NCI-H146 treated with DMSO at 0.1 percent for 48 hours (cell line): ENCODE data around the gene MILR1.
A peak's percentile ranks its signal among the peaks of the same experiment; 100 is the strongest.

Source experiments
- DNase-seq: peaks from one replicate; lab custom pipeline; 2025; ENCODE audit not compliant: unreplicated experiment; lab: John Stamatoyannopoulos, UW

Gene MILR1

DNA sequence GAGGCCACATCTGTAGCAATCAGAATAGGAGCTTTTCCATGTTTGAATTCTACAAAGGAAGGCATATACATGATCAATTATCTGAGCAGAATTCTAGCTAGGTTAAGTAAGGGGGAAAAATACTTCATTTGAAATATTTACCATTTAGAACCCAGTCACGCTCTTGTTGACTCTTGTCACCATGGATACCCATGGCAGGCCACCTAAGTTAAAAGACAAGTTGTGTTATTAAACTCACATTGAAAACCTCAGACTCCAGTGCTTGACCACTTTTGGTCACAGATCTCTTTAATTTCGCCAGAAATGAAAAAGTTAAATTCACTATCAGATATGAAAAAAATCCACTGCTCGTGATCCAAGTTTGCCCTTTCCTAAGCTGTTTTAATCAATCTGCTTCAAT is 53.1 kb downstream of the MILR1 start:
- DNase-seq: no peak

DNA sequence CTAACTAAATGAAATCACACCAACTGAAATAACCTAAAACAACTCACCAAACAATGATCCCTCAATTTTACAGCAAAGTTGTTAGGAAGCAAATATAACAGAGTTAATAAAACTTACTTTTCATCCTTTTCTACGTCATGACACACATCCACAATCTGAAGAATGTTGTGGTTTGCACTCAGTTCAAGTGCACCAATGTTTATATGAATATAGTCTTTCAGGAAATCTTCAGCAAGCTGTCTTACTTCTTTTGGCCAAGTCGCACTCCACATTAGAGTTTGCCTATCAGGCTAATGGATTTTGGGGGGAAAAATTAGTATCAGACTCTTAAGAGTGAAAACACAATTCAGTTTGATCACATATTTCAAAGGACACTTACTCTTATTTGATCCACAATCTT is 53.9 kb downstream of the MILR1 start:
- DNase-seq: no peak

DNA sequence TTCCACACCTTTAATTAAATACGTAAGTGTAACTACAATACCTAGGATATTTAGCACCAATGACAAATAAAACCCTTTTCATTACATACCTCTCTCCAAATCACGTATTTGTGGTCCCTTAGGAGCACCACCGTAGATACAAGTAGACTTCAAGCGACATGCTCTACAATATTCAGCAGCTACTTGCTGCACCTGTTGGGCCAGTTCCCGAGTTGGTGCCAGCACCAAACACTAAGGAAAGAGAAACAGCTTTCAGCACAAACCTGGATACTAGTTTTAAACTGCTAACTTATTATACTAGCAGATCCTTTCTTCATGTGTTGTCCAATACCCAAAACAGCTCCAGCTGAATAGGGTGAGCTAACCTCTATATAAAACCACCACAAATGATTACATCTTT is 54.4 kb downstream of the MILR1 start:
- no peak for DNase-seq

DNA sequence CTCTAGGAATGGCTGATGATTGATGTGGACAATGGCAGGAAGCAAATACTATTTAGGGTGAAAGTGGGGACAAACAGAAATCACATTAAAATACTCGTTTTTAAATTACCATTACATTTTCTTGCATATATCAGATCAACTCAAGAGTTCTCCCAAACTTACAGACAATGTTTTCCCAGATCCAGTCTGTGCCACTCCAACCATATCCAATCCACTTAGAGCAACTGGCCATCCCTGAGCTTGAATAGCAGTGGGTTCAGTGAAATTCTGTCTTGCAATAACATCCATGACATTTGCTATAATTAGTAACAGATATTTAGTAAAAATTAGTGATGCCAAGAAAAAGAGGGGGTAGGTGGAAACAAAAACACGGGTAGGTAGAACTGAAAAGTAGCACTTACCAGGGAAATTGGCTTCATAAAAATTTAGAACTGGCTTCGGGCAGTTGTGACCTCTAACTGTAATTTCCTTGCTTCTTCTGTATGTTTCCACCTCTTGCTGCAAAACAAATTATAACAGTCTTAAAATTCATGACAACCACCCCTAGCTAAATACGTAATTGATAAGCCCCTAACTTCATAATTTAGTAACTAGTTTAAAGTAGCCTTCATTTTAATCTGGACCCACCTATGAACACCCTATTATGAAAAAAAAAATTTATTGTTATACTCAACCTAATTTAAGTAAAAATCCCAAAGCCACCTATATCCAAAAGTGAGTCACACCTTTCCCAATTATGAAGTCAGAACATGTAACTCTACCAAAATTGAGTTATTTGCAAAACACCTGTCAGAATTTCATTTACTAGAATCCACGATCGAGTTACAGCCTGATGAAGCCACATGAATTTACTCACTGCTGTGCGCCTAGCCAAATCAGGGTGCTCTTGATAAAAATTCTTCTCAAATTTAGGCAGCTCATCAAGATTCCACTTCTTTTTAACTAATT is 55.2 kb downstream of the MILR1 start:
- DNase-seq: no peak

DNA sequence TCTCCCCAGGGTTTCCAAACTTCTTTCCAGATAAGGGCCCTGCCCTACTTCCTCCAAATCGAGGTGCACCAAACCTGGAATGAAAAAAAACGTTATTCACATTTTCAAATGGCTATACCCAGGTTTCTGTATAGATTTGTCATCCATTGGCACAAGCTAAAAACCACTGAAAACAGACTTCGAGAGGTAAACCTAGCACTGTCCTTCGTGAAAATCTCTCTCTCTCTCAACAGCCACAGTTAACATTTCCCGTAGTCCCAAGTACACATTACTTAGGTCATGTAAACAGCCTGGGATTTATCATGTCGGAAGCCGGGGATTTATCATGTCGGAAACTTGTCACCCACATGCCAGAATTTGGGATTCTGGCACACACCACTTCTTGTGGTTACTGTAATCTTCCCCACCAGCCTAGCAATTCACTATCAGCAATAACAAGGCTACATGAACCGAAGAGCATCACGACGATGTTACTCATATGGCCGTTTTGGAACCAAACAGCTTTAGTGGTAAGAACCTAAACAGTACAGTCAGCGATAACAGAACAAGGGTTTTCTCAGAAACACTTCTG is 55.9 kb downstream of the MILR1 start:
- no peak for DNase-seq

- DNase-seq: peak; percentile 77
Measured at GRCh38 chr17:64505340-64506200, 56.7 kb downstream of the MILR1 start.

DNA sequence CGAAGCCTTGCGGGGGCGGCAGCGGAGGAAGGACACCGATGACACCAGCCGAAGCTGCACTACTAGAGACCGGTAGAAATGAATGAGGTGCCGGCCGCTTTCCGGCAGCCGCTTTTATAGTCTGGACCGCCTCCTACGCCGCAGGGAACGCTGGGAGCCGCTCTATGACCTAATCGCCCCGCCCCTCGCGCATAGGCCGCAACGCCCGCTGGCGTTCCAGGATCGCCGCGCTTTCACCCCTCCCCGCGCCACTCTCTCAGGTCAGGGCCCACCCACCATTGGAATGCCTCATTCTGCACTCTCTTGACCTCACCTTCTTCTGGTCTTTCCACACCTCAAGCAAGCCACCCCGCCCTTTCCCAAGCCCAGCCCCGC is 57.3 kb downstream of the MILR1 start, which contains the start of gene DDX5:
Gene DDX5, minus strand, starts transcription at position 89 of the 375 bp plus-strand sequence. CDS start 170 bp downstream, outside the sequence.
- peak; percentile 93 for DNase-seq

GRCh38 chr17:64506576-64507412 is 57.9 kb downstream of the MILR1 start, which contains the start of gene CEP95:
TSS of gene CEP95 (plus strand) at chr17:64506977. CDS start at chr17:64507098, 121 bp downstream.
- peak; percentile 87 for DNase-seq

GRCh38 chr17:64507413-64507782 is 58.5 kb downstream of the MILR1 start:
- DNase-seq: peak; percentile 71

DNA sequence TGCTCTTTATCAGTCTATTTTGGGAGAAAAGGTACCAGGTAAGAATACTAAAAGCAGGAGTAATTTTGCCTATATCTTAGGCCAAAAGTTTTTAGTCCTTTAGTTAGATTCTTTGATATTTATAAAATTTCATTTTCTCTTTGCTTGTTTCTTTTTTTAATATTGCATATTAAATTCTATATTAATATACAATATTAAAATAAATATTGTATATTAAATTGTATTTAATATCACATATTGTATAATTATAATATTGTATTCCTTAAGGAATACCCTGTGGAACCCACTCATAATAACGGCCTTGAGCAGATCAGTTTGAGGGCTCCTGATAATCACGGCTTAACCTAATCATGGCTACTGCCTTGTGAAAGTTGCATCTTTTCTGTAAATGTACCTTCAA is 59.8 kb downstream of the MILR1 start:
- DNase-seq: no peak

DNA sequence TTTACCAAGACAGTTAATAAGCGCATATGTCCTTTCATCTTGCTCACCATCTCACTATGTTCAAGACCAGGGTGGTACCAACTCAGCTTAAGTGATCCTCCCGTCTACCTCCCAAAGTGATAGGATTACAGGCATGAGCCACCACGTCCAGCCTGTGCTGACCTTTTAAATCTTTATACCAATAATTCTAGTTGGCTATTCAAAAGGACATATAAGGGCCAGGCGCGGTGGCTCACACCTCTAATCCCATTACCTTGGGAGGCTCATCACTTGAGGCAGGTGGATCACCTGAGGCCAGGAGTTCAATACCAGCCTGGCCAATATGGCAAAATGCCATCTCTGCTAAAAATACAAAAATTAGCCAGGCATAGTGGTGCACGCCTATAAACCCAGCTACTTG is 60.3 kb downstream of the MILR1 start:
- no peak for DNase-seq

DNA sequence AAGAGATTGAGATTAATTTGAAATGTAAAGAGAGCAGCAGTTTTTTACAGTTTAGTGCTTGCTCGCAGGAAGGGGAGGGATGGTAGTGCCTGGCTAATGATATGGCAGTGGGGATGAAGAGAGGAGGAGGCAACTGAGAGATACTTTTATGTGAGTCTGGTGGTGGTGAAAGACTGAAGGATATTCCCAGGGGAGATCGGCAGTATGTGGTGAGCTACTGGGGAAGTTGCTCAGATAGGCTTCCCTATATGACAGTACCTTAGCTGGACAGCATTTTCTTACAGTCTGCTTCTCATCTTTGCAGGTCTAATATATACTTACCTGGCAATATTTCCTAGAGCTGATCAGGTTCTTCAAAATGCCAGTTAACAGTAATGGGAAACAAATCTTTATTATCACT is 66.5 kb downstream of the MILR1 start:
- DNase-seq: no peak

DNA sequence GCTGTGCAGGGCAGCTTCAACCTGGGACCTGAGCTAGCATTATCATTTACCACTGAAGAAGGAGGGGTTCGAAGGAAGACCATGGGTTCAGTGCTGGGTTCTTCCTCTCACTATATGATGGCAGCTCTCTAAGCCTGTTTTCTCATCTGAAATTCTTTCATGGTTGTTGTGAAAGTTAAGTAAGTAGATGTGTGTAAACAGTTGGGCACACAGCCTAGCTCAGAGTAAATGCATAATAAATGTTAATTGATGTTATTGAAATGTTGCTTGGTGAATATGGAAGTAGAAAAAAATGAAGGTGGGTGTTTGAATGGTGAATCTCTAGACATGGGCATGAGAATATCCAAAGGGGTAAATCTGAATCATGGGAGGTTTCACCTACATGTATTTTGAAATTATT is 66.9 kb downstream of the MILR1 start:
- DNase-seq: no peak
